Esophagus muscularis mucosa (tissue), 3 donors: Measurements from ENCODE around the gene COPA.
"Not testable (repeated sequence)": the region's sequence is repeated elsewhere in the genome, so short reads cannot be mapped to it uniquely, and the experiment has no call there.

Experiments used
- CTCF ChIP-seq, 3 experiments: fragments of 200-600 bp in 2 of 3; fragments of 450-650 bp in 1 of 3; sonication (generic) in 2 of 3; IDR thresholded peaks; one replicate each; pipeline ENCODE4 v1.5.1; 2017 to 2019; ENCODE audit warnings: antibody characterized with exemption in 3 of 3, mild to moderate bottlenecking in 2 of 3, moderate library complexity in 1 of 3
- POLR2A ChIP-seq: fragments of 450-650 bp; IDR thresholded peaks from one replicate; pipeline ENCODE4 v1.6.1; 2017; ENCODE audit warnings: antibody characterized with exemption, moderate library complexity, mild to moderate bottlenecking, low read depth
- POLR2AphosphoS5 ChIP-seq, 2 donors: sonication (generic); formaldehyde crosslinking; IDR thresholded peaks; one replicate each; pipeline ENCODE4 v1.6.1; 2017; ENCODE audit warnings: antibody characterized with exemption in 2 of 2

- not testable (repeated sequence) for TF ChIP-seq POLR2A; CTCF (IDR thresholded peaks at IDR 0.05); POLR2AphosphoS5 (IDR thresholded peaks at IDR 0.05)
Observed at GRCh38 chr1:160388406-160388805, 45.4 kb upstream of the COPA start.
